Measurements from ENCODE around the gene LIM2.

LIM2 gene

GRCh38 chr19:51394050-51394836 lies 6.5 kb upstream of the LIM2 start:
- peak; percentile 100 for DNase-seq

GRCh38 chr19:51392701-51393100 lies 4.9 kb upstream of the LIM2 start:
- peak; percentile 78 for DNase-seq

GRCh38 chr19:51391073-51391611 lies 3.4 kb upstream of the LIM2 start:
- DNase-seq = no peak

GRCh38 chr19:51389143-51389542 lies 1.4 kb upstream of the LIM2 start:
- DNase-seq = no peak

DNA sequence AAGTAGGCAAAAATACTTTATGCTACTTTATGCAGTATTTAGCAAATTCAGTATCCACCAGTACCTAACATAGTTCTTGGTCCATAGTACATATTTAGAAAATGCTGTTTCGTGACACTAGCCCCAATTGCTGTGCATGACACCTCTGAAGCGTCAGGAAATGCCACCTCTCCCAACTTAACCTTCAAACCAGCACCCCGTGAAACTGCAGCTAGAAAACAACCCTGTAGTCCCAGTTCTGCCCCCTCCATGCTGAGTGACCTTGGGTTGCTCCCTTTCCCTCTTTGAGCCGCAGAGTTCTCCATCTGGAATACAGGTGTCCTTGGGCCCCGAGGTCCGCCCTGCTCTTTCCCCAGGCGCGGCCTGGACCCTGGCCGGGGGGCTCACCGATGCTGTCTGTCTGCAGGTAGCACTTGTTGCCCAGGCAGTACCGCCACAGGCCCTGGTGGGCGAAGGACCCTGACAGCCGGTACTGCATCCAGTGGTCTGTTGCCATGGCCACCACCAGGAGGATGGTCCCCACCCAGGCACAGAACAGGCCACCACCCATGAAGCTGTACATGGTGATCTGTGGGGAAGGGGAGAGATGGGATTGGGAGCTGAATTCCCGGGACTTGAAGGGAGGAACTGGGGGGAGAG lies 773 bp downstream of the LIM2 start:
- no peak for DNase-seq

DNA sequence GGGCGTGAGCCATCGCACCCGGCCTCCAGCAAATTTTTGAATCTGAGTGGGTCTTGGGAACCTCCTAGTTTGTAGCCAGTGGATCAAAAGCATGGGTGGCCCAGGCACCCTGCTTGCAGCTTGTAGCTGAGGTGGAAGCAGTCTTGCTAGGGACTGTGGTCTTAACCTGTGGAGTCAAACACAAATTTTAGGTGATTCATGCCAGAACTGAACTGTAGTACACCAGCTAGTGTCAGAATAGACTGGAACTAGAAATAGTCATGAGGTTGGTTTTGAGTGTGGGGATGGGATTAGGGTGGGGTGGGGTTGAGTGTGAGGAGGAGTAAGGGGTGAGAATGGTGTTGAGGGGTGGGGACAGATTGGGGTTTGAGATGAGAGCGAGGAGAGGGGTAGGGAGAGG lies 5.8 kb downstream of the LIM2 start:
- no peak for DNase-seq

DNA sequence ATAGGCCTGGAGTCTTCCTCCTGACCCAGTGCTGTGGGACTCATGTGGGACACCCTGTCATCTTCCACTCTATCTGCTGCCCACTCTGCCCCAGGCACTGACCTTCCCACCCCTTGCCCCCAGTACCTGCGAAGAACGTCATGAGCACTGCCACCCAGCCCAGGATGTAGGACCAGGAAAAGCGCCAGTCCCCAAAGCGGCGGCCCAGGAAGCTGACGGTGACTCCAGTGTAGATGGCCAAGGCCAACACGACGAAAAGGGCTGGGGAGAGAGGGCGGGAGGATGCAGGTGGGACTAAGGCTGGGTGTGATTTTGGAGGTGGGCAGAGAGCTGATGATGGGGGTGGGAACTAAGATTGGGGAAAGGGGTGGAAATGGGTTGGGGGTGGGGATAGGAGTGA lies 7.4 kb downstream of the LIM2 start:
- no peak for DNase-seq

GRCh38 chr19:51377422-51377821 lies 10.4 kb downstream of the LIM2 start:
- DNase-seq = no peak

DNA sequence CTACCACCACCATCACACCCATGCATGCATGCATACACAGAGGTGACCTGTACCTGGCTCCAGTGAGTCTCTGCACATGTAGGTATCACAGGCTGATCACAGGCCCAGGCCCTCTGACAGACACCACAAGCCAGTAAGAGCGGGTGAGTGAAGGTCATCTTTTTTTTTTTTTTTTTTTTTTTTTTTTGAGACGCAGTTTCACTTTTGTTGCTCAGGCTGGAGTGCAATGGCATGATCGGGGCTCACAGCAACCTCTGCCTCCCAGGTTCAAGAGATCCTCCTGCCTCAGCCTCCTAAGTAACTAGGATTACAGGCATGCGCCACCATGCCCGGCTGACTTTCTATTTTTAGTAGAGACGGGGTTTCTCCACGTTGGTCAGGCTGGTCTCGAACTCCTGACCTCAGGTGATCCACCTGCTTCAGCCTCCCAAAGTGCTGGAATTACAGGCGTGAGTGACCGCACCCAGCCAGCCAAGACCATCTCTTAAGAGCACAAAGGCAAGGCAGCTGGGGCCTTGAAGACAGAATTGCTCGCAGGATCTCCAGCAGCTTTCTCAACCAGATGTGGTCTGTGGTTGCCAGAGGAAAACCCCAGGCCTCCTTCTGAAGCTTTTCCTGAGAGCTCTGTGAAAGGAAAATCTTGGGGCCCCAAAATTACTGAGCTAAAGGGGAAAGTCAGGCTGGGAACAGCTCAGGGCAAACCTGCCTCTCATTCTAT lies 12.1 kb downstream of the LIM2 start:
- DNase-seq = peak; percentile 20

GRCh38 chr19:51372649-51373504 lies 14.9 kb downstream of the LIM2 start, which contains the start of gene NKG7:
Gene NKG7, minus strand, starts transcription at chr19:51372654. Its CDS starts 119 bp downstream, at chr19:51372535.
- no peak for DNase-seq

DNA sequence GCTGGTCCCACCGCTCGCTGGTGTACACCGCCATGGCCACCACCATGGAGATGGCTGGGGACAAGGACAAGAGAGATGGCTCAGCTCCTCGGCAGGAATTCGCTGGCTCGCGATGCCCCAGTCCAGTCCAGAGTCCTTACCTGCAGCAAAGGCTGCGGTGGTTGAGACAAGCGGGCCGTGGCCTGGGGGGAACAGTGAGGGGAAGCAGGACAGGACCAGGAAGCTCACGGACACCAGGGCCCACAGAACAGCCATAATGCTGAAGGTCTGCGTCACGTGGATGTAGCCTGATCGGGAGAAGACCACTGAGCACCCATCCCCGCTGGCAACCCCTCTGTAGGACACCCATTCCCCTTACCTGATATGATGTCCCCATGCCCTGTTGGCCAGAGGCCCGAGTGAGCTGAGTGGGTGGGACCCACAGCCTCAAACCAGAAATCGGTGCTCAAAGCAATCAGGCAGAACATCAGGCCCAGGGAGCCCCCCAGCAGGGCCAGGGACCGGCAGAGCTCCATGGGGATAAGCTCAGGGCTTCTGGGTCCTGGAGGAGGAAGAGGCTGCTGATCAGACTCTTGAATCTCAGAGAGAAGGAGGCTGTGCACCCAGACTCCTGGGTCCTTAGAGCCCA lies 15.6 kb downstream of the LIM2 start:
- no peak for DNase-seq

DNA sequence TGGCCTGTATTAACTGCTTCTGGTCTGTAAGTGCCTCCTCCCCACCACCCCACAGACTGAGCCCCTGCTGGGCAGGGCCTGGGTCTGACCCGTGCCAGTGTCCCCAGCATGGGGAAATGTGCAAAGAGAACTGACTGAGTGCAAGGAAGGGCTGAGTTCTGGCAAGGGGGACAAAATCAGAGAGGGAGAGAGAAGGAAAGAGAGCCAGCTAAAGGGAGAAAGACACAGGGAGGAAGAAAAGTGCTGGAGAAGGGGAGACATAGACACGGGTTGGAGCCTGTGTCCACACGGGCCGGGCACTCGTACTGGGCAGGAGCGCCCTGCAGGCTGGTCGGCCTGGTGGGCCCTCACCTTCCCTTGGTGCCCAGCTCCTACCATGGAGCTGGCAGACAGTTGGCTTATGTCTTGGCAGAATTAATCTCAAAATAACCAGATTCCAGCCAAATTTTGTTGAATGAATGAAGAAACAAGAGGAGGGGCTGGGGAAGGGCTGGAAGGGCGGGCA lies 16.5 kb downstream of the LIM2 start:
- no peak for DNase-seq

DNA sequence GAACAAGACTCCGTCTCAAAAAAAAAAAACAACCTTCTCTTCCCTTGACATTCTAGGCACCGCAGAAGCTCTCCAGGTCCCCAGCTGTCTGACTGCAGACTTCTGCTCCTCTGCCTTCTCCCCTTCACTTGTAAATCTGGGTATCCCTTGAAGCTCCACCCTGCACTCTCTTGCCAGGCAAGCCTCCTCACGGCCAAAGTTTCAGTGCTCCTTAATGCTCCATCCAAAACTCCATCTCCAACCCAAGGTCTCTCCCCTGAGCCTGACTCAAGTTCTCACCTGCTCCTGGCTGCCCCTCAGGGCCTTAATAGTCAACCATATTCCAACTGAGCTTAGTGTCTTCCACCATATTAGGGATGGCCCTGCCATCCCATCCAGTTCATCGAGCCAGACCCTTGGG lies 17.5 kb downstream of the LIM2 start:
- no peak for DNase-seq

DNA sequence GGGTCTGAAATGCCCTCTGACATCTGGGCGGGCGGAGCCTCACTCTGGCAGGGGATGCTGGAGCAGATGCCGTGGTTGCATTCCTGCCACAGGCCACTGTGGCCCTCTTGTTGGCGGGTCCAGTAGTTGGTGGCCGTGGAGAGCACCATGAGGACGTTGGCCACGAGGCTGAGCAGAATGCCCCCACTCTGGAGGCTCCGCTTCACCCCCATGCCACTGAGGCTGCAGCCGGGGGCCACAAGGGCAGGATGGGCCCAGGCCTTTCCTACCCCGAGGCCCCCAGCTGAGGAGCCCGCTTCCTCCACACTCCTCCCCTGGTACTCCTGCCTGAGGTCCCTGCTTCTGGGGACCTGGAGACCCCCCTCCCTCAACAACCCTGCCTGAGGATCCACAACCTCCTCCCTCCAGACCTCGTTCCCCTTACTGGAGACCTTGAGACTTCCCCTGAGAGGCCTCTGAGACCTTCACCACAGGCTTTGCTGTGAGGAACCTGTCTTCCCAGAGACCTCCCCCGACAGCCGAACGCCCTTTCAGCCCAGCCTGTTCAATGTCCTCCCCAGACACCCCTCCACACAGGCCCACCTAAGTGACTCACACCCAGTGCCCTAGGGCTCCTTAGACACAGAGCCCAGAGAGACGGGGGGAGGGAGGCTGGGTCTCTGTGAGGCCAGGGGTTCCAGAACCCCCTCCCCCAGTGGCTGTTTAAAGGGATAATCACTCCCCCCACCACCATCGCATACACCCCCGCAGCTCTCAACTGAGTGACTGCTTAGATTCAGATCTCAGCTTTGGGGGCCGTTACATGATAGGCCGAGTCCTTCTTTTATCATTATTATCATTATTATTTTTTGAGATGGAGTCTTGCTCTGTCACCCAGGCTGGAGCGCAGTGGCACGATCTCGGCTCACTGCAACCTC lies 19.1 kb downstream of the LIM2 start, which contains the start of gene CLDND2:
Gene CLDND2, minus strand, starts transcription at position 638 of the 917 bp plus-strand sequence. Its CDS starts 426 bp downstream, at position 212.
- no peak for DNase-seq

GRCh38 chr19:51367565-51368365 lies 20.0 kb downstream of the LIM2 start:
- DNase-seq = peak; percentile 97

GRCh38 chr19:51367255-51367564 lies 20.6 kb downstream of the LIM2 start:
- DNase-seq = no peak

DNA sequence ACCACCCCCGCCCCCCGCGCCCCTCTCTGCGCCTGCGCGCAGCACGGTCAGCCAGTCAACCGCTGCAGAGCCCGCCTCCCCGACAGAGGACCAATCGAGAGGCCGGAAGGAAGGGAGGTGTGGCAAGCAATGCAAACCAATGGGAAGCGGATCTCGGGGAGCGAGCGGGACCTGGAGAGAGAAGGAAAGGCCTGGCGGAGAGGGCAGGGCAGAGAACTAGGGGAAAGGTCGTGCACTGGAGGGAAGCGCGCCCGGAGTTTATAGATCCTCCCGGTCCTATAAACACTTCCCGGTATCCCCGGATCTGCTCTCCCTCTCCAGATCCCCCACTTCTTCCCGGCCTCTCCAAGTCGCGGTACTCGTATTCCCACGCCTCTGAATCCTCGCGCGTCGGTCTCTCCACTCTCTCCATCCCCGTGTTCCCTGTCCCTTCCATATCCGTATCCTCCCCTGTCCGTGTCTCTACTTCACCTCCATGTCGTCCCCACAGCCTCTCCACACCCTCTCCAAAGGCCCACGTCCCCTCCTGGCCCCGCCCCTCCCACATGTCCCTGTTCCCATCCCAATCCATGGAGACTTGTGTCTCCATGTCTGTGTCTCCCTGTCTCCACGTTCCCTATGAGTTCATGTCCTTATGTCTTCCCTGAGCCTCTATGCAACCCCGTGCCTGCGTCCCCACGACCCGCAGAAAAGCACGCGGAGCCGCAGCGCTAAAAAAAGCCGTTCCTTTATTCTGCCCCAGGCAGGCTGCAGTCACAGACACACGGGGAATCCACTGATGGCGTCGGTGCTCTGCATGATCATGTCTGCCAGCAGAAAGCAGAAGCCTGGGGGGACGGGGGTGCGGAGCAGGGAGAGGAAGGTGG lies 21.2 kb downstream of the LIM2 start:
- DNase-seq = peak; percentile 98

- no peak for DNase-seq
These were observed 21.8 kb downstream of the LIM2 start, which contains the start of gene ETFB for GRCh38 chr19:51365965-51366388. Gene ETFB, minus strand, starts transcription at chr19:51366388. Its CDS starts 62 bp downstream, at chr19:51366326.

Measured in inflammatory macrophage treated with lipopolysaccharide for 4 hours (primary cell).